GM12875 (cell line): ENCODE measurements around the gene TMEM256.

Experiments
- H3K4me3 ChIP-seq: one replicate; pipeline ENCODE4 v1.5.1; 2011; ENCODE audit warnings: low read depth, low read length, control low read depth
- CTCF ChIP-seq: IDR thresholded peaks from 2 replicates; pipeline ENCODE4 v1.5.1; 2011; ENCODE audit warnings: low read depth, mild to moderate bottlenecking, control low read depth, inconsistent platforms, low read length, moderate library complexity, borderline replicate concordance; ENCODE audit not compliant: insufficient read depth

The TMEM256 gene

GRCh38 chr17:7355573-7355972 is 48.3 kb downstream of the TMEM256 start:
- H3K4me3 ChIP-seq: no peak overlapping the region
- TF ChIP-seq CTCF: no peak

GRCh38 chr17:7355053-7355452 is 48.8 kb downstream of the TMEM256 start, which contains the start of gene TMEM95:
Gene TMEM95, plus strand, starts transcription at chr17:7355156. Its CDS starts 49 bp downstream, at chr17:7355205.
- no peak within 1 kb of the TSS for H3K4me3 ChIP-seq
- no peak for TF ChIP-seq CTCF

- TF ChIP-seq CTCF: no peak
- H3K4me3 ChIP-seq: no peak overlapping the region
Observed at GRCh38 chr17:7354262-7354843, 49.5 kb downstream of the TMEM256 start.
